ENCODE results near the gene MAN1B1. TPM values are rescaled to one million over a fixed set of nuclear protein-coding genes. Genes with fewer than 3 reads are reported as not detected.

The MAN1B1 gene
- total RNA-seq, 1 donor from 2014 or later, result 41.9 TPM

DNA sequence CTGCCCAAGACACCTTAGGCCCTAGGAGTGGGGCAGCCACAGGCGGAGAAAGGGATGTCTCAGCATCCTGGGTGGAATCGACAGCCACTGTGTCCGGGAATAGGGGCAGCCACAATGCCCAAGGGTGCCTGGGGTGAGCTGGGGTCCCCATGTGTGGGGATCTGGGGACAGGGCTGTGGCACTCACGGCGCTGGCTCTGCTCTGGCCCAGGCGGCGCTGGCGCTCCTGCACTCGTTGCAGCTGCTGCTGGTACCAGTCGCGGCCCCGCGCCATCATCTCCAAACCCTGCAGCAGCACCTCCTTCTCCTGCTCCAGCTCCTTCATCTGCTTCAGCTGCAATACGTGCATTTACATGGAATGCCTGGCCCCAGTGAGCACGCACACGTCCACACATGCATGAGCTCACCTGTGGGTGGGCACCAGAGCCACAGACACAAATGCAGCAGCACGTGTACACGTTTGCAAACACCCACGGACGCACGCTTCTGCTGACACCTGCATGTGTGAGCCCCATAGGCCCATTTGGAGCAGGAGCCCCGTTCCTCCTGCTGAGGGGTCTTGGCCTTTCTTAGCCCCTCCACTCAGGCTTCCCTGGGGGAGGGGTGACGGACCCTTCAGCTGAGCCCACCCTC, 21.3 kb upstream of the MAN1B1 start:
- H3K27ac ChIP-seq, result no peak overlapping the region
- no peak for ATAC-seq
- DNase-seq, result no peak
- peaks cover 10% of the 10 kb centered on the region for H3K4me1 ChIP-seq
- H3K9me3 ChIP-seq, result no peaks in the 10 kb centered on the region
- no peak overlapping the region for H3K4me3 ChIP-seq
- TF ChIP-seq, protein P1, sequence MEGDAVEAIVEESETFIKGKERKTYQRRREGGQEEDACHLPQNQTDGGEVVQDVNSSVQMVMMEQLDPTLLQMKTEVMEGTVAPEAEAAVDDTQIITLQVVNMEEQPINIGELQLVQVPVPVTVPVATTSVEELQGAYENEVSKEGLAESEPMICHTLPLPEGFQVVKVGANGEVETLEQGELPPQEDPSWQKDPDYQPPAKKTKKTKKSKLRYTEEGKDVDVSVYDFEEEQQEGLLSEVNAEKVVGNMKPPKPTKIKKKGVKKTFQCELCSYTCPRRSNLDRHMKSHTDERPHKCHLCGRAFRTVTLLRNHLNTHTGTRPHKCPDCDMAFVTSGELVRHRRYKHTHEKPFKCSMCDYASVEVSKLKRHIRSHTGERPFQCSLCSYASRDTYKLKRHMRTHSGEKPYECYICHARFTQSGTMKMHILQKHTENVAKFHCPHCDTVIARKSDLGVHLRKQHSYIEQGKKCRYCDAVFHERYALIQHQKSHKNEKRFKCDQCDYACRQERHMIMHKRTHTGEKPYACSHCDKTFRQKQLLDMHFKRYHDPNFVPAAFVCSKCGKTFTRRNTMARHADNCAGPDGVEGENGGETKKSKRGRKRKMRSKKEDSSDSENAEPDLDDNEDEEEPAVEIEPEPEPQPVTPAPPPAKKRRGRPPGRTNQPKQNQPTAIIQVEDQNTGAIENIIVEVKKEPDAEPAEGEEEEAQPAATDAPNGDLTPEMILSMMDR (IDR thresholded peaks at IDR 0.05), result no peak
- intact Hi-C loops (cut with DNase I), result no loop called here
- H3K27me3 ChIP-seq (ENCODE audit: low read depth), result peaks cover 14% of the 10 kb centered on the region
- H3K36me3 ChIP-seq, result no peaks in the 10 kb centered on the region

- H3K27me3 ChIP-seq (ENCODE audit: low read depth), result peaks cover 14% of the 10 kb centered on the region
- no peak overlapping the region for H3K4me3 ChIP-seq
- no peaks in the 10 kb centered on the region for H3K36me3 ChIP-seq
- no peak for DNase-seq
- TF ChIP-seq, protein P1 (IDR thresholded peaks at IDR 0.05), result no peak
- H3K27ac ChIP-seq, result no peak overlapping the region
- no peak for ATAC-seq
- no peaks in the 10 kb centered on the region for H3K9me3 ChIP-seq
- intact Hi-C loops (cut with DNase I), result no loop called here
- peaks cover 17% of the 10 kb centered on the region for H3K4me1 ChIP-seq
These were observed 20.5 kb upstream of the MAN1B1 start for GRCh38 chr9:137066096-137066861.

GRCh38 chr9:137067860-137068538, 18.8 kb upstream of the MAN1B1 start:
- intact Hi-C loops (cut with DNase I), result no loop called here
- peak; percentile 61 to 70 for ATAC-seq

DNA sequence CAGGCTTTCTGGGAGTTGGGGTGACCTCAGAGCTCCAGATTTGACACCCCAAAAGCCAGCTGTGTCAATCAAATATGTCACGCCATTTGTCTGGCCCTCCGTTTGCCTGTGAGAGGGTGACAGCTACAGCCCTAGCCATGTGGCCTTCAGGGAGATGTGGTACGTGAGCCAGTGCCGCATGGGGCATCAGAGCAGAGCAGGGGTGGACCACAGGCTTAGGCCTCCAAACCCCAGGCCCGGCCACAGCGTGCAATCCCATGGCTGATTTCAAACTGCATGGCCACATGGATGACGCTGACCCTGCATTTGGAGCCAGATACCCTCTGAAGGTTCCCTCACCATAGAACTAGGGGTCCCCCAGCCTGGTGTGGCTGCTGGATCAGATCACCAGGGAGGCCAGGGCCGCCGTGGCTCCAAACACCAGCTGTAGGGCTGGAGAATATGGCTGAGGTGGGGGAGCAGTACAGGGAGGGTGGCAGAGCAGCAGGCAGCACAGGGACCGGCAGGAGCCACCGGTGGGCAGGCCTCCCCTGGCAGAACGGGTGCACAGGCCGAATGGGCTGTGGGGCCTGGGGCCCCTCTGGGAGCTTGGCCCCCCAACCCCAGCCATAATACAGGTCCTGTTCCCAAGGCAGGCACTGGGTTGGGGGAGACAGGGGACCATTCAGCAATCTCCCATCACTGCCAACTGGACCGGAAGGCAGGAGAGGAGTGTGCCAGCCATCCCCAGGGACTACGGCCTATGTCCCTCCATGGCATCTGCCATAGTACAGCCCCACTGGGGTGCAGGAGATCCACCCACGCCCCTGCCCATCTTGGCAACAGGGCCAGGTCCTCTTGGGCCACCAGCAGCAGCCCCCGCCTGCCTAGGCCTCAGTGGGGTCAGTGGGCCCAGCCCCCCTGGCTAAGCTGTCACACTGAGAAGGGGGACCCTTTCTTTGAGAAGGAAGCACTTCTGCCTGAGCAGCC, 18.0 kb upstream of the MAN1B1 start:
- no peak overlapping the region for H3K27ac ChIP-seq
- DNase-seq (no peak), ATAC-seq (no peak)
- H3K9me3 ChIP-seq, result no peaks in the 10 kb centered on the region
- peaks cover 14% of the 10 kb centered on the region for H3K27me3 ChIP-seq (ENCODE audit: low read depth)
- no peaks in the 10 kb centered on the region for H3K36me3 ChIP-seq
- no peak overlapping the region for H3K4me3 ChIP-seq
- TF ChIP-seq, protein P1 (IDR thresholded peaks at IDR 0.05), result no peak
- H3K4me1 ChIP-seq, result peaks cover 17% of the 10 kb centered on the region
- intact Hi-C loops (cut with DNase I), result no loop called here

More at GRCh38 chr9:137067860-137068538, 18.8 kb upstream of the MAN1B1 start:
- peak; percentile 85 for DNase-seq
- Histone ChIP-seq H3K27me3 (ENCODE audit: low read depth) (peaks cover 14% of the 10 kb centered on the region), H3K27ac (no peak overlapping the region), H3K4me3 (no peak overlapping the region), H3K4me1 (peaks cover 18% of the 10 kb centered on the region), H3K36me3 (no peaks in the 10 kb centered on the region), H3K9me3 (no peaks in the 10 kb centered on the region)
- TF ChIP-seq, protein P1 (IDR thresholded peaks at IDR 0.05), result peak; percentile 85
